GM23338 (cell line): ENCODE results near the gene SLC6A19.

Source experiments
- EZH2 ChIP-seq: fragments of 200-600 bp; sonication (generic); IDR thresholded peaks from one replicate; pipeline ENCODE4 v1.8.0; 2017; ENCODE audit warnings: antibody characterized with exemption, mild to moderate bottlenecking, low read depth; ENCODE audit not compliant: unreplicated experiment
- EZH2phosphoT487 ChIP-seq: fragments of 200-600 bp; sonication (generic); IDR thresholded peaks from one replicate; pipeline ENCODE4 v1.8.1; 2018; ENCODE audit warnings: antibody characterized with exemption; ENCODE audit not compliant: unreplicated experiment
- POLR2AphosphoS5 ChIP-seq: IDR thresholded peaks from 2 replicates; pipeline ENCODE4 v1.6.1; 2016; ENCODE audit warnings: antibody characterized with exemption, low read depth
- STAT1 ChIP-seq: IDR thresholded peaks from one replicate; pipeline ENCODE4 v1.6.1; 2016; ENCODE audit warnings: antibody characterized with exemption; ENCODE audit not compliant: unreplicated experiment
- ZNF114 ChIP-seq: fragments of 250-450 bp; sonication (Bioruptor Pico); IDR thresholded peaks from 2 replicates; pipeline ENCODE4 v1.5.0; 2020; ENCODE audit warnings: mild to moderate bottlenecking, moderate library complexity
- TF ChIP-seq, protein P1 (sequence below), 2 experiments: fragments of 200-600 bp in 1 of 2; sonication (generic) in 1 of 2; conservative IDR thresholded peaks; 2 replicates each; pipeline versions ENCODE4 v1.5.1 to v1.6.1; 2016 to 2017; ENCODE audit warnings: antibody characterized with exemption in 2 of 2, low read depth in 2 of 2, mild to moderate bottlenecking in 2 of 2, moderate library complexity in 1 of 2

DNA sequence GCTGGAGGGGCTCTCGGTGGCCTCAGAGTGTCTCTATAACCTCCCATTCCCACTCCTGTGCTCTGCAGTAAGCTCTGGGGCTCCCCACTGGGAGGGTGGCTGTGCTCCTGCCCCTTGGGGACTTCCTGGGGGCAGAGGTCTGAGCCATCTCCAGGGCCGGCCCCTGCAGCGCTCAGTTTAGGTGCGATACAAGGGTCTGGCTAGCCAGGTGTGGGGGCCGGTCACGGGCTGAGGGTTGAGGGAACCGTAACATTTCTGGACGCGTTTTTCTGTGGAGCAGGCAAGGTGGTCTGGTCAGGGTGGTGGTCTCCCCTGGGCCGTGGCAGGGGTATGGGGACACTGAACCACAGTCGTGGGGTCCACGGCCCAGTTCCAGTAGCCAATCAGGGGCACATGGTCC, 38.0 kb upstream of the SLC6A19 start:
- TF ChIP-seq, protein P1, sequence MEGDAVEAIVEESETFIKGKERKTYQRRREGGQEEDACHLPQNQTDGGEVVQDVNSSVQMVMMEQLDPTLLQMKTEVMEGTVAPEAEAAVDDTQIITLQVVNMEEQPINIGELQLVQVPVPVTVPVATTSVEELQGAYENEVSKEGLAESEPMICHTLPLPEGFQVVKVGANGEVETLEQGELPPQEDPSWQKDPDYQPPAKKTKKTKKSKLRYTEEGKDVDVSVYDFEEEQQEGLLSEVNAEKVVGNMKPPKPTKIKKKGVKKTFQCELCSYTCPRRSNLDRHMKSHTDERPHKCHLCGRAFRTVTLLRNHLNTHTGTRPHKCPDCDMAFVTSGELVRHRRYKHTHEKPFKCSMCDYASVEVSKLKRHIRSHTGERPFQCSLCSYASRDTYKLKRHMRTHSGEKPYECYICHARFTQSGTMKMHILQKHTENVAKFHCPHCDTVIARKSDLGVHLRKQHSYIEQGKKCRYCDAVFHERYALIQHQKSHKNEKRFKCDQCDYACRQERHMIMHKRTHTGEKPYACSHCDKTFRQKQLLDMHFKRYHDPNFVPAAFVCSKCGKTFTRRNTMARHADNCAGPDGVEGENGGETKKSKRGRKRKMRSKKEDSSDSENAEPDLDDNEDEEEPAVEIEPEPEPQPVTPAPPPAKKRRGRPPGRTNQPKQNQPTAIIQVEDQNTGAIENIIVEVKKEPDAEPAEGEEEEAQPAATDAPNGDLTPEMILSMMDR (conservative IDR thresholded peaks at IDR 0.05; ENCODE audit: low read depth in 2 of 2) = no peak
- no peak for TF ChIP-seq EZH2
- no peak for TF ChIP-seq POLR2AphosphoS5
- no peak for TF ChIP-seq EZH2phosphoT487
- TF ChIP-seq STAT1 = no peak
- TF ChIP-seq ZNF114 (CRISPR knock-in tag) = no peak
